Esophagus squamous epithelium (tissue), 4 donors: ENCODE data around the gene ZNF541.

Experiments used
- CTCF ChIP-seq, 6 experiments: fragments of 450-650 bp in 4 of 6; fragments of 200-600 bp in 2 of 6; sonication (generic) in 2 of 6; IDR thresholded peaks; one replicate each; pipeline ENCODE4 v1.5.1; 2016 to 2019; ENCODE audit warnings: antibody characterized with exemption in 6 of 6, mild to moderate bottlenecking in 4 of 6, moderate library complexity in 4 of 6
- POLR2A ChIP-seq, 4 donors: fragments of 450-650 bp; IDR thresholded peaks; one replicate each; pipeline ENCODE4 v1.6.1; 2017; ENCODE audit warnings: antibody characterized with exemption in 4 of 4, mild to moderate bottlenecking in 4 of 4, moderate library complexity in 3 of 4

- peak in 1 of 6 experiments; percentile 8 for TF ChIP-seq CTCF (IDR thresholded peaks at IDR 0.05)
- peak in 1 of 4 donors; percentile 49 for TF ChIP-seq POLR2A (IDR thresholded peaks at IDR 0.05)
Measured at GRCh38 chr19:47609906-47610894, 37.3 kb upstream of the ZNF541 start.
